Activated T-cell treated with anti-CD3 and anti-CD28 coated beads for 1 hour (primary cell): Measurements from ENCODE around the gene SGMS1.
"Not testable (repeated sequence)": the region's sequence is repeated elsewhere in the genome, so short reads cannot be mapped to it uniquely, and the experiment has no call there.

Experiments
- DNase-seq: peaks from one replicate; pipeline ENCODE4 v3.0.0-alpha.2; 2020; ENCODE audit warnings: low read depth

The SGMS1 gene

DNA sequence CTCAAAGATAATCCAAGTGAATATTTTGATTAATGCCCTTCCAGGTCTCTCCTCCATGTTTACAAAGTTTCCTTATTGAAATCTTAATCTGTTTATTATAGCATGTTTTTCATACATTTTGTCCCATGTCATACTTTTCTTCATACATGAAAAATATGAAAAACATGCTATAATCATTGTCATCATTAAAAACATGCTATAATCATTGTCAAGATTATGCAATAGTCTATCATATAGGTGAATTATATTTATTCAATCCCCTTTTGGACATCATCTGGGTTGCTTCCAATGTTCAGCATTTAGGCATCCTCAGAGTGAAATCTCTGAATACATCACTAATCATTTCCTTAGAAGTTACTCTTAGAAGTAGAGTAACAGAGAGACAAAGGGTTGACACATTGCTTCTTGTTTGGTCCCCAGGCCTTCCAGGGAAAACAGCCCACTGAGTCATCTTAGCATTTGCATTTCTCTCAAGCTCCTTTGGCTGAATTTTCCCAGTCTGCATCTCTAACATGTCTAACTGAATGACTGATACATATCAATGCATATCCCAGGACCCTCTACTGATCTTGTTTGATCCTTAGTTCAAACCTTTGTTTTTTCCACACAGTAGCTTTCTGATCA is 87.0 kb downstream of the SGMS1 start:
- DNase-seq = no peak

- DNase-seq = not testable (repeated sequence)
Measured at GRCh38 chr10:50534748-50535376, 88.9 kb downstream of the SGMS1 start.

DNA sequence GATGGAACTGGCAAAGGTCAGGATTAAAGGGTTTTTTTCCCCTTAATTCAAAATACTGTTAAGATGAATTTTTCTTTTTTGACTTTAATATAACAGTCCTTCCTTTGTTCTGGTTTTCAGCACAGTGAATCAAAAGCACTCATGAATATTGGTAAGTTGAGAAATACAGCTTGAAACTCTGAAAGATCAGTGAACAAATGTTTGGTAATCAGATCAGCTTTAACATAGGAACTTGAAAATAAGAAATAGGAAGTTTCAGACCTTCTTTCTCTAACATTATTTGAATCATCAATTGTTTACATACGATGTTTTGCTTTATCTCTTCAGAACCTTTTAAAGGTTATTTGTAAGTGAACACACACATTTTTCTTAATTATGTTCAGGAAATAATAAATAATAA is 90.5 kb downstream of the SGMS1 start:
- no peak for DNase-seq

DNA sequence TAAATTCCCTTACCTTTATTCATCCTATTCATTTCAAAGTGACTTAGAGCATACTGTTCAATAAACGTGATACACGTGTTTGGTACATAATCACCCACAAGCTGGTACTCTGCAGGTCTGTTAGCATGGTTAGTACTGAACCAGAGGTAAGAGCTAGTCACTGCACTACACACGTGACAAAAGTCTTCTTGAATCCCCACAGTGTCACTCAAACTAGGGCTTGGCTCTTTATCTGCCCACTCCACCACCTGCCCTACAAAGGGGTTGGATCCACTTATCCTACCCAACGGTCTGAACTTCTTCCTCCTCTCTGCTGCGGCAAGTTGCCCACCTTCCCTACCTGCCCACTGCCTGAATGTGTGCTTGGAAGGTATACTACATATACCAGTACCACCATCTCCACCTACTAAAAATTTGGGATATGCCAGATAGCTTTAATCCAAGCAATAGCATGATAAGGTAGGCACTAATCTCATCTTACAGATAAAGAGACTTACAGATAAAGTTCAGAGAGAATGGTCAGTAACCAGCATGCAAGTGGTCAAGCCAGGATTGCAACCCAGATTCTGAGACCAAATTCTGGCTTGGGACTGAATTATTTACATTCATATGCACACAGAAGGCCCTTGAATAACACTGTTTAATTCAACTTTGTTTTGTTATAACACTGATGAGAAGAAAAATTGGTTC is 92.2 kb downstream of the SGMS1 start:
- DNase-seq = no peak

- no peak for DNase-seq
Measured at GRCh38 chr10:50529660-50530059, 94.1 kb downstream of the SGMS1 start.

DNA sequence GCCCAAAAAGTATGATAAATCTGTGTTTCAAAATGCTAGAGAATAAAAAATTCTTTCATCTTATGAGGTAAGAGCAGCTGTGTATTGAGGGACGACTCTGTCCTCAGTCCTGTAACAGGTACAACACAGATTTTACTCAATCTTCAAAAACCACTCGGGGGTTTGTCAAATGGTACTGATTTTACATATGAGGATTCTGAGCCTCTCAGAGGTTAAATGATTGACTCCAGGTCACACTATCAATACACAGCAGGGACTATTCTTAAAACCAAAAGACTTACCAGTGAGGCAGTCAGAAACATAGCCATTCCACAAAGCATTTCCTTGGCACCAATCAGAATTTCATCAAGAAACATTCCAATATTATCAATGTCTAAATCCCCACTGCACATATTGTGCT is 95.5 kb downstream of the SGMS1 start:
- DNase-seq = no peak

GRCh38 chr10:50527442-50528043 is 96.2 kb downstream of the SGMS1 start:
- no peak for DNase-seq

DNA sequence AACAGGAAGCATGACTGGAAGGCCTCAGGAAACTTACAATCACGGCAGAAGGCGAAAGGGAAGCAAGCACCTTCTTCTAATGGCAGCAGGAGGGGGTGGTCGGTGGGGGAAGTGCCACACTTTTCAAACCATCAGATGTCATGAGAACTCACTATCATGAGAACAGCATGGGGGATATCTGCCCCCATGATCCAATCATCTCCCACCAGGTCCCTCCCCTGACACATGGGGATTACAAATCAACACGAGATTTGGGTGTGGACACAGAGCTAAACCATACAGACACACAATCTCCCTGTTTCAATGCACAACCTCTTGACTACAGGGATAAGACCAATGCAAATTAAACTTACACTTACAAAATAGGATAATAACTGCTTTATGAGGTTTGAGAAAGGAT is 97.6 kb downstream of the SGMS1 start:
- no peak for DNase-seq

DNA sequence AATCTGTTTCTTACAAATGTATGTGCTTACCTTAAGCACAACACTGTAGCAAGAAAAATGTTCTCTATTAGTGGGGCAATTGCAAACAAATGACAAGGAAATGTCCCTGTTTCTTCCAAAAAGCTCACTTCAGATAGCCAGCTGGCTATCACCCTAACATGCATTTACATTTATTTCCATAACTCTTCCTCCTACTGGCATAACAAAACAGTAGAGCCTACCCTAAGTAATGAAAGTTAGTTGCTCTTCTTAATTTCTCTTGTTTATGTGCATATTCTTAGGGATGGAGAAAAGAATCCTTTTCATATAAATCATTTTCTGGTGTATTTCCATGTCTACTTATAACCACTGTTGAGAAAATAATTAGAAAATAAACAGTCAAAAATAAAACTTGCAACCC is 100.4 kb downstream of the SGMS1 start:
- DNase-seq = no peak

GRCh38 chr10:50522908-50523307 is 100.8 kb downstream of the SGMS1 start:
- DNase-seq = no peak

- DNase-seq = no peak
Measured at GRCh38 chr10:50520115-50520514, 103.6 kb downstream of the SGMS1 start.

DNA sequence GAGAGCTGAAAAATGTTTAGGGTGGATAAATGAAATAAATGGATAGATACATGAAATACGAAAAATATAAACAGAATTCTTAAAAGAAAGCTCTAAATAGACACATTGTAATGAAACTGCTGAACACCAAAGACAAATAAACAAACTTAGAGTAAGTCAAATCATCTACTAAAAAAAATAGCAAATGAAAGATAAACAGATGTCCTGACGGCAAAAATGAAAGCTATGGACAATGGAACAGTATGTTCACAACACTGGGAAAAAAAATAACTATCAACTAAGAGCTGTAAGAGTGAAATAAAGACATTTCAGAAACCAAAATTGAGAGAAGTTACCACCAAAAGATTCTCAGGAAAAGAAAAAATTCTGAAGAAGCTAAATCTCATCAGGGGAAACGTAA is 106.1 kb downstream of the SGMS1 start:
- no peak for DNase-seq

DNA sequence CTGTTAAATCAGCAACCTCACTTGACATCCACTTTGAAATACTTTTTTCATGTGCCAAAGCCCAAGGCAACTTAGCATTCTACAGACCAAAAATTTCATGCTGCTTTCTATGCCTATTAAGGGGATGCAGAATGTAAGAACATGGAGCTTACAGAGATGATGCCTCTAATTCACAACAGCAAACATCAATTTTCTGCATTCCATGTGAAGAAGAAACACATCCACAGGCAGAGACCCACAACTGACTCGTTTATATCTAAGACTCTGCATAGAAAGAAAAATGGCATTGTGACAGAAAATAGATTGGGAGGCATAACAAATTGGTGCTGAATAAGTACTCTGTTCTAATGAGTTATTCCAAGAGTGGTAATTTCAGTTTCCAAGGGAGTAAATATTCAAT is 107.6 kb downstream of the SGMS1 start:
- no peak for DNase-seq

DNA sequence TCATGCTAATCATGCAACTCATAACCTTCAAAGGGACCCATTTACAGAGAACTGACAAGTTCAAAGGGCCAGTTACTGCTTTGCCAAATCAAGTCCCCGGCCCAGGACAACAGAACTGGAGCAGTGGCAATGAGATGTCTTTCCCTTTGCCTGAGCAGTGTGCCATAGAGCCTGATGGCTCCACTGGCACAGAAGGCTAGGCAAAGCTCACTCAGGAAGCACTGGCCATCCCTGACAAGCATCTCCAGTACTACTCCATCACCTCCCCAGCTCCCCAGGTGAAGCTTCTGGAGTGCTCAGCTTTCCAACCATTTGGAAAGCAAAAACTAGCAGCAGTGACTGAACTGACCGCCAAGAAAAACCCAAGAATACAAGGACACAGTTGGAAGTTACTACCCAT is 108.3 kb downstream of the SGMS1 start:
- no peak for DNase-seq

DNA sequence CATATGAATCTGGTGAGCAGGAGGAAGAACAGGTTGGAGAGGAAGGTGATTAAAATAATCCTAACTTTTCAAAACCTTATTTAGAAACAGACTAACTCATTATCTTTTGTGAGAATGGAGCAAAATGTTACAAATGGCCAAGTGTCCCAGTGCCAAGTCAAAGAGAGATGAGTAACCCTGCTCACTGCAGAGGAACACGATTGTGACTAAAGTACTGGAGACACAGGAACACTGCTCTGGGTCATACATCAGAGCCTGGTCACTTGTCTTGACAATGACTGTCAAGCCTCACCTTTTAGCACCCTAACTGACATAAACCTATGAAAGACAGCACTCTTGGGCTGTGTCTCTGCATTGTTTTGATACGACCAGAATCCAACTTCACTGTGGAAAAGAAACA is 108.8 kb downstream of the SGMS1 start:
- DNase-seq = no peak

- DNase-seq = no peak
Measured at GRCh38 chr10:50513956-50514355, 109.8 kb downstream of the SGMS1 start.

- no peak for DNase-seq
Measured at GRCh38 chr10:50512743-50513416, 110.9 kb downstream of the SGMS1 start.

GRCh38 chr10:50512214-50512595 is 111.6 kb downstream of the SGMS1 start:
- no peak for DNase-seq

DNA sequence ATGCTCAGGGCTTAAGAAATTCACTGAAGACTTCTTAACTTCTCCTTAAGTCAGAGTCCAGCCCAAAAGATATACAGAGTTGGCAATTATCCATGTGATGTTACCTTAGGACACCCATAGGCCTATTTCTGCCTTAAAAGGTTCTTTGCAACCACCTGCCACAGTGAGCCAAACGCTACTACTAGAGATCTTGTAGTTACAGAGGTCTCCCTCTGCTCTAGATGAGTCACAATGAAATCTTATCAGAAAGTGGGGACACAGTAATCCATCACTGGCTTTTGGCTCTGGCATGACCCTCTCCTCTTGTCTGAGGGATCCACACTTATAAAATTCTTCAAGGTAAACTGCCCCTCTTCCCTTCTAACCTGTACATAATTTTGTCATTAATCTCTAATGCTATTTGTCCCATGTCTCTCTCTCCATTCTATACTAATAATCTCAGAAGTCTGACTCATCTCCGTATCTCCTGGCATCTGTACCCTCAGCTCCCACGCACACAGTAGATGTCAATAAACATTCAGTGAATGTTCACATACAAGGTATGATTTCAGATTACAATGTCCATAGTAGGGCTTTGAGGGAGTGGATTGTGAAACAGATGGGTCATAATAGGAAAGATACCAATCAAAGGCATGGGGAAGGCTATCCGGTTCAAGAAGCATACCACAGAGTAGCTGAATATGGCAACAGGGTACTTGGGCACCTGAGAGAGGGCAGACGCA is 112.1 kb downstream of the SGMS1 start:
- no peak for DNase-seq

- no peak for DNase-seq
Measured at GRCh38 chr10:50510517-50511473, 113.0 kb downstream of the SGMS1 start.
